ENCODE results near the gene ELL2.

DNA sequence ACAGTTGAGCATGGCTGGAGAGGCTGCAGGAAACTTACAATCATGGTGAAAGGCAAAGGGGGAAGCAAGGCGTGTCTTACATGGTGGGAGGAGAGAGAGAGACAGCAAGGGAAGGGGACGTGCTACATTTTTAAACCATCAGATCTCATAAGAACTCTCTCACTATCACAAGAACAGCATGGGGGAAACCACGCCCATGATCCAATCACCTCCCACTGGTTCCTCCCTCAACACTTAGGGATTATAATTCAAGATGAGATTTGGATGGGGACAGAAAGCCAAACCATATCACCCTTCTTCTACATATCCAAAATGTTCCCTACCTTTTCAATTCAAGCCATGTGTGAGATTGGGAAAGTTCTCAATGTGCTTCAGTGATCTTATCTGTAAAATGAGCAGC lies 116.3 kb downstream of the ELL2 start:
- no peak for TF ChIP-seq EZH2 (IDR thresholded peaks at IDR 0.05)
- no peak for TF ChIP-seq POLR2AphosphoS5 (IDR thresholded peaks at IDR 0.05; ENCODE audit: borderline replicate concordance, low read depth, low read length)
